ENCODE results near the gene PGC.
A peak's percentile ranks its signal among the peaks of the same experiment; 100 is the strongest.

PGC gene

DNA sequence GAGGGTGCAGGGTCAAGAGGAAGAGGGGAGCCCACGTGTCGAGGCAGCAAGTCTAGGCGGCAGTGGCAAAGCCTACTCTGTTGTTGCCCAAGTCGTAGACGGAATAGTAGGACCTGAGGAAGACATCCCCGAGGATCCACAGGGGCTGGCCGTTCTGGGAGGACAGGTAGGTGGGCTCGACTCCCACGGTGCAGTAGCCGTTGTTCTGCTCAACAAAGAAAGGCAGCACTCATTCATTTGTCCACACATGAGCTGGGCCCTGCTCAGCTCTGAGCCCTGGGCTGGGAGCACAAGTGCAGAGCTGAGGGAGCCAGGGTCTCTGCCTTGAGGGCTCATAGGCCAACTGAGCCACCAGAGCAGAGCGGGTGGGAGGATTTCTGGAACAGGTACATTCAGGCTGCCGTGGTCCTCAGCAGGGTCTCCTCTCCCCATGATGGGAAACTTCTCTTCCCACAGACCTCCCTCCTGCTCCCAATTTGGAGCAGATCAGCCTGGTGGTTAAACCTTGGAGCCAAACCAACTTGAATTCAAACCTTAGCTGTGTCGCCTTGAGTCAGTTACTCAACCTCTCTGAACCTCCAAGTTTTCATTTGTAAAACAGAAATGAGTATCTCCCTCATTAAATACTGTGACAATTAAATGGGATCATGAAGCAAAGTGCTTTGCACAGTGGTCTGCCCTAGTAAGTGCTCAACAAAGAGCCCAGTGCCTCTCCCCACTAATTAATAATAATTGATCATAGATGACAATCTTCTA lies 10.2 kb downstream of the PGC start:
- ChIA-PET POLR2A (no interaction called here), CTCF (no interaction called here)
- no peak for DNase-seq (ENCODE audit: extremely low spot score)
- TF ChIP-seq ELF4 (IDR thresholded peaks at IDR 0.05) (no peak), HDGF (IDR thresholded peaks at IDR 0.05; ENCODE audit: borderline replicate concordance) (no peak), FOXA1 (IDR thresholded peaks at IDR 0.05) (no peak), ARNT (IDR thresholded peaks at IDR 0.05) (no peak), L3MBTL2 (conservative IDR thresholded peaks at IDR 0.05) (no peak), LEF1 (IDR thresholded peaks at IDR 0.05; ENCODE audit: borderline replicate concordance) (no peak), CTBP1 (IDR thresholded peaks at IDR 0.05; ENCODE audit: borderline replicate concordance) (no peak), FOXM1 (IDR thresholded peaks at IDR 0.05; ENCODE audit: borderline replicate concordance) (no peak), FOXK2 (IDR thresholded peaks at IDR 0.05) (no peak)

DNA sequence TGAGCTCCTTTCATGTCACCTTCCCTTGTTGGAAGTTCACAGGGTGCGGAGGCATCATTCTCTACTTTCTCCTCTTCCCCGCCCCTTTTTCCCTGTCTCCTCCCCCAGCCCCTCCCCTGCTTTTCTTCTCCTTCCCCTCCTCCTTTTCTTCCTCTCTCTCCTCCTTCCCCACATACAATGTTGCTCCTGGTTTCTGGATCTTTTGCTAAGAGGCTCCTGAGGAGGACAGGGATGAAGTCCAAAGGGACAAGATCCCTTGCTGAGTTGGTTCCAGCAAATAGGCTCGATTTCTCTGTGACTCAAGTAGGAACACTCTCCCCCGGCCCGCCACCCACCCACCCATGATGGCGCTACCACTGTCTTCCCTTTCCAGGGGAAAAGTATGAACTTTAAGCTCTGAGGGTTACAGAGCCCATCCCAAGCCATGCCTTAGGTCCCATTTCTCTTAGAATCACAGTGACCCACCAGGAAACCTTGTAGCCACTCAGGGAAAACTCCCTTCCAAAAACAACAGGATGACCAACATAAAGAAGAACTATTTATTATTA lies 10.9 kb downstream of the PGC start:
- CTCF ChIA-PET: no interaction called here
- no peak for TF ChIP-seq ARNT (IDR thresholded peaks at IDR 0.05)
- no peak for TF ChIP-seq CTBP1 (IDR thresholded peaks at IDR 0.05; ENCODE audit: borderline replicate concordance)
- TF ChIP-seq BHLHE40 (IDR thresholded peaks at IDR 0.05; ENCODE audit: borderline replicate concordance): no peak
- TF ChIP-seq LEF1 (IDR thresholded peaks at IDR 0.05; ENCODE audit: borderline replicate concordance): no peak
- TF ChIP-seq ELF4 (IDR thresholded peaks at IDR 0.05): no peak
- no peak for TF ChIP-seq SUZ12 (IDR thresholded peaks at IDR 0.05)
- no peak for TF ChIP-seq L3MBTL2 (conservative IDR thresholded peaks at IDR 0.05)
- TF ChIP-seq SP1 (IDR thresholded peaks at IDR 0.05): no peak
- no peak for TF ChIP-seq ZNF384 (IDR thresholded peaks at IDR 0.05)
- no peak for TF ChIP-seq FOXK2 (IDR thresholded peaks at IDR 0.05)
- no peak for TF ChIP-seq TARDBP (IDR thresholded peaks at IDR 0.05)
- TF ChIP-seq NFRKB (IDR thresholded peaks at IDR 0.05): no peak
- no peak for TF ChIP-seq FOXM1 (IDR thresholded peaks at IDR 0.05; ENCODE audit: borderline replicate concordance)
- TF ChIP-seq, protein P1, sequence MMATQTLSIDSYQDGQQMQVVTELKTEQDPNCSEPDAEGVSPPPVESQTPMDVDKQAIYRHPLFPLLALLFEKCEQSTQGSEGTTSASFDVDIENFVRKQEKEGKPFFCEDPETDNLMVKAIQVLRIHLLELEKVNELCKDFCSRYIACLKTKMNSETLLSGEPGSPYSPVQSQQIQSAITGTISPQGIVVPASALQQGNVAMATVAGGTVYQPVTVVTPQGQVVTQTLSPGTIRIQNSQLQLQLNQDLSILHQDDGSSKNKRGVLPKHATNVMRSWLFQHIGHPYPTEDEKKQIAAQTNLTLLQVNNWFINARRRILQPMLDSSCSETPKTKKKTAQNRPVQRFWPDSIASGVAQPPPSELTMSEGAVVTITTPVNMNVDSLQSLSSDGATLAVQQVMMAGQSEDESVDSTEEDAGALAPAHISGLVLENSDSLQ (IDR thresholded peaks at IDR 0.05): no peak
- TF ChIP-seq FOXA1 (IDR thresholded peaks at IDR 0.05): no peak
- no peak for TF ChIP-seq HDGF (IDR thresholded peaks at IDR 0.05; ENCODE audit: borderline replicate concordance)
- DNase-seq (ENCODE audit: extremely low spot score): peak; percentile 26
- POLR2A ChIA-PET: no interaction called here

GRCh38 chr6:41735427-41736185 lies 11.6 kb downstream of the PGC start, which contains the start of gene TFEB:
Gene TFEB (minus strand): TSS chr6:41735608. CDS start chr6:41691213, 44,395 bp downstream.
- DNase-seq (ENCODE audit: extremely low spot score): peak; percentile 97
- ChIA-PET CTCF (no interaction called here), POLR2A (interaction anchor here (1.2 to 1.6 kb wide), 2 partner anchors 12 to 44 kb away, joined by 4 read pairs; partner anchors contain the start of gene FRS3)
- TF ChIP-seq, protein P1 (IDR thresholded peaks at IDR 0.05): peak; percentile 91
- TF ChIP-seq FOXK2 (IDR thresholded peaks at IDR 0.05) (no peak), ZNF384 (IDR thresholded peaks at IDR 0.05) (no peak), ELF4 (IDR thresholded peaks at IDR 0.05) (no peak; the same call in 1 of the 2 replicates), FOXA1 (IDR thresholded peaks at IDR 0.05) (no peak)

DNA sequence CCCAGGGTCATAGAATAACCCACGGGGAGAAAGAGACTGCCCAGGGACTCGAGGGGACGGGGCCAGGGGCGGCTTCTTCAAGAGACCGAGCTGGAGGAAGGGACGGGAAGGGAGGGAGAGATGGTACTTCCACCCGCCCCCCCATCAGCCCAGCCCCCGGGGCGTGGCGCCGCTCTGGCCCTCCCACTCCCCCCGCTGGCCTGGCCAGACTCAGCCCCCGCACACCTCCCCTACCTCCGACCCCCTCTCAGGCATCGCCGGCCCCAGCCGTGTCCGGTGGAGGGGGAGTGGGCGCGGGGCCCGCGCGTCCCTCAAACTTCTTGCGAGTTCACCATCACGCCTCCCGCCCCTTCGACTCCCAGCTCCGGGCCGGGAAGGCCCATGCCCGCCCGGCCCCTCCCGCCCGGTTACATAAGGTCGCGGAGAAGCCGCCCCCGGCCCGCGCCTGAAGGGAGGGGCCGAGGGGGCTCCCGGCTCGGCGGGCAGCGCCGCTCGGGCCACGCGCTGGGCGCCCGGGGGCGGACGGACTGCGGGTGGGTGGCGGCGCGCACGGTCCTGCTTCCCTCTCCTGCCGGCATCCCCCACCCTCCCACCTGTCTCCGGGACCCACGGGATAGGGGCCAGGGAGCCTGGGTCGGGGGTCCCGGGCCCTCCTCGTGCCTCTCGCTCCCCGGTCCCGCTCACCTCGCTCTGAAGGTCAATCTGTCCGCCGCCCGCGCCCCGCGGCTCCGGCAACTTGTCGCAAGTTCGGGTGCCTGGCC lies 12.4 kb downstream of the PGC start:
- peak; percentile 68 for DNase-seq (ENCODE audit: extremely low spot score)
- ChIA-PET CTCF (interaction anchor here (0.9 to 2.2 kb wide), 4 partner anchors 30 to 52 kb away, joined by 3 to 8 read pairs (median 5); partner anchors contain the start of gene TOMM6), POLR2A (interaction anchor here (1.1 to 2.2 kb wide), 4 partner anchors 9 to 52 kb away, joined by 3 to 14 read pairs (median 4); partner anchors contain the start of genes FRS3 and TOMM6)
- TF ChIP-seq FOXK2 (IDR thresholded peaks at IDR 0.05) (no peak), LEF1 (IDR thresholded peaks at IDR 0.05; ENCODE audit: borderline replicate concordance) (no peak), FOXA1 (IDR thresholded peaks at IDR 0.05) (no peak), BHLHE40 (IDR thresholded peaks at IDR 0.05; ENCODE audit: borderline replicate concordance) (no peak), ZNF384 (IDR thresholded peaks at IDR 0.05) (no peak), ELF4 (IDR thresholded peaks at IDR 0.05) (no peak), ARNT (IDR thresholded peaks at IDR 0.05) (no peak), L3MBTL2 (conservative IDR thresholded peaks at IDR 0.05) (no peak), SUZ12 (IDR thresholded peaks at IDR 0.05) (no peak), TARDBP (IDR thresholded peaks at IDR 0.05) (no peak), FOXM1 (IDR thresholded peaks at IDR 0.05; ENCODE audit: borderline replicate concordance) (no peak), HDGF (IDR thresholded peaks at IDR 0.05; ENCODE audit: borderline replicate concordance) (no peak), CTBP1 (IDR thresholded peaks at IDR 0.05; ENCODE audit: borderline replicate concordance) (no peak), SP1 (IDR thresholded peaks at IDR 0.05) (no peak), NFRKB (IDR thresholded peaks at IDR 0.05) (no peak)
- TF ChIP-seq, protein P1 (IDR thresholded peaks at IDR 0.05): no peak
